ENCODE results near the gene PI16.

- TF ChIP-seq CTCF (IDR thresholded peaks at IDR 0.05; ENCODE audit: low read depth, low read length) (no peak), POLR2A (IDR thresholded peaks at IDR 0.05; ENCODE audit: extremely low read depth, insufficient read length) (no peak), MYC (IDR thresholded peaks at IDR 0.05; ENCODE audit: low read depth, low read length) (no peak)
Observed at GRCh38 chr6:36969240-36969691, 14.7 kb downstream of the PI16 start.

Measured in NB4 (cell line).